ENCODE data around the gene GRAMD4.

Gene GRAMD4

DNA sequence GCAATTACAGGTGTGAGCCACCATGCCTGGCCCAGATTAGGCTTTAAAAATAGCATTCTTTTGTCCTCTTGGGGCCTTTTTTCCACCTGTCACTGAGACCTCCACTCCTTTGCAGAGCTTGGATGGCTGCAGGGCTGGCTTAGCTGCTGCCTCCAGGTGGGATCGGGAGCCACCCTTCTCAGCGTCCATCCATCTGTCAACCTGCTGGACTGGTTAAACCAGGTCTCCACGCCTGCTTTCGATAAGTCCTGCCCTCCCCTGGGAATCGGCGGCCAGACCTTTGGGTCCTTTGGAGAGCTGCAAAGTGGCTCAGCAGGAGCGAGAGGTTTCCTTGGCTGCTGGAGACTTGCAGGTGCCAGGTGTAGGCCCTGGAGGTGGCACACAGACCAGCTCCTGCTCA, 23.4 kb upstream of the GRAMD4 start:
- no peak for DNase-seq (ENCODE audit: low read depth in 2 of 2)

- DNase-seq (ENCODE audit: low read depth in 2 of 2): no peak
Measured at GRCh38 chr22:46598224-46598623, 22.0 kb upstream of the GRAMD4 start.

DNA sequence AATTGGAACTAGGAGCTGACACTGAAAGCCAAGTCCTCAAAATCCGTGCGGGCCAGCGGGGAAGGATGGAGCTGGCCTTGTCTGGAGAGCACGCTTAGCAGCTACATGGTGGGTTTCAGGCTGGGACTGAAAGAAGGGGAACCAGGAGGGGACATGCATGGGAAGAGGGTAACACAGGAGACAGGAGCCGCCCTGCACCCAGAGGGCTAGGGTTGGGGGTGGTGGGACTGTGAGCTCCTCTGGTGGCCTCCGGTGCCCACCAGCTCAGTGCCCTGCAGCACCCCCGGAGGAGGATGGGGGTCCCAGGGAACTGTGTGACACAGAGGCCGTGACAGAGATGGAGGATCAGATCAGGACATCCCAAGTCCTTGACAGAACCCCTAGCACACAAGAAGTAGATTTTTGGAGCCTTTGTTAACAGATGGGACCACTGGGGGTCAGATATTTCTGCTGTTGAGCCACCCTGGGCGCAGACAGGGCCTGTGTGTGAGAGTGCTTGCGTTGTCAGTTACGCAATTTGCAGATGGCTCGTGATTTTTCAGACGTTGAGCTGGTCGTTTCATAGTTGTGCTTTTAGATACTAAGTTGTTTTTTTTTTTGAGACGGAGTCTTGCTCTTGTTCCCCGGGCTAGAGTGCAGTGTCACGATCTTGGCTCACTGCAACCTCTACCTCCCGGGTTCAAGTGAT, 21.3 kb upstream of the GRAMD4 start:
- no peak for DNase-seq (ENCODE audit: low read depth in 2 of 2)

DNA sequence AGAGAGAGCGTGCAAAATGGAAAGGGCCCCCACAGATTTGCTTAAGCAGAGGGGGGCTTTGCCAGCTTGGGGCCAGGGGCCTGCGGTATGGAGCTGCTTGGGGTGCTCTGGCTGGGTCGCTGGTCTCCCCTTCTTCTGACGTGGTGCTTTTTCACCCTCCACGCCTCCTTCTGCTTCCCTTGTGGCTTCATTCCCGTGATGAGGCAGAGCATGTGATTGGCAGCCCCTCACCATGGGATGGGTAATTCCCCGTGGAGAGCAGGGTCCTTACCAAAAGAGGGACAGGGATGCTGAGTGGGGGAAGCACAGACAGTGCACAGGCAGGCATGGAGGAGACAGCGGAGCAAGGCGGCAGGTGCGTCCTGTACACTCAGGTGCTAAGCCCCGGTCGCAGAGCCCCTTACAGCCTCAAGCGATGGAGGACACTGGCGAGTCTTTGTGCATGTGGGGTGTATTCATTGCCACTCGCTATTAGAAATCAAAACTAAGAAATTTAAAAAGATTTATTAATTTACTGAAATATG, 19.9 kb upstream of the GRAMD4 start:
- DNase-seq (ENCODE audit: low read depth in 2 of 2): no peak

DNA sequence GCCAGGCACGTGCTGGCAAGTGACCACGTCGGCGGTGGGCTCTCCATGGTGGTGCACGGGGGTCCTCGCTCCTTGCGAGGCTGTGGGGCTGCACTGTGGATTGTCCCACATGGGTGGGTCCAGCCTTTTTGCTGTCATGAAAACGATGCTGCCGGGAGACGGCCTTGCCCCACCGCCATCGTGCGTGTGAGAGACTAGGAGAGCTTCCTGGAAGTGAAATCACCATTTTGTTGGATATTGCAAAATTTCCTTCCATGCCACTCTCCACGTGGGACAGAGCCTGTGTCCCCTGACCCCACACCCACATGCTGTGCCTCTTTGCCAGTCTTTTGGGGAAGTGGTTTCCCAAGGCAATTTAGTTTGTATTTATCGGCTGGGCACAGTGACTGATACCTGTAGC, 18.2 kb upstream of the GRAMD4 start:
- no peak for DNase-seq (ENCODE audit: low read depth in 2 of 2)

DNA sequence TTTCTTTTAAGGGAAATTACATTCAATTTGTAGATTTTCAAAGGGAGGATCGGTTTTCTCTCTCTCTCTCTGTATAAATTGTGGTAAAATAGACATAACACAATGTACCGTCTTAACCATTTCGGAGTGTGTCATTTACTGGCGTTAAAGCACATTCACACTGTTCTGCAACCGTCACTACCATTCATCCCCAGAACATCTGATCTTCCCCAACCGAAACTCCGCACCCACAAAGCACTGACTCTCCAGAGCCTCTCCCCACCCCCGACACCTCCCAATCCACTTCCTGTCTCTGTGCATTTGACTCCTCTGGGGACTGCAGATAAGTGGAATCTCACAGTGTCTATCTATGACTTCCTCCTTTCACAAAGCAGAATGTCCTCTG, 15.9 kb upstream of the GRAMD4 start:
- DNase-seq (ENCODE audit: low read depth in 2 of 2): no peak

- no peak for DNase-seq (ENCODE audit: low read depth in 2 of 2)
Measured at GRCh38 chr22:46605117-46605516, 15.1 kb upstream of the GRAMD4 start.

GRCh38 chr22:46606886-46607285, 13.3 kb upstream of the GRAMD4 start:
- no peak for DNase-seq (ENCODE audit: low read depth in 2 of 2)

- no peak for DNase-seq (ENCODE audit: low read depth in 2 of 2)
Measured at GRCh38 chr22:46607483-46608114, 12.6 kb upstream of the GRAMD4 start.

DNA sequence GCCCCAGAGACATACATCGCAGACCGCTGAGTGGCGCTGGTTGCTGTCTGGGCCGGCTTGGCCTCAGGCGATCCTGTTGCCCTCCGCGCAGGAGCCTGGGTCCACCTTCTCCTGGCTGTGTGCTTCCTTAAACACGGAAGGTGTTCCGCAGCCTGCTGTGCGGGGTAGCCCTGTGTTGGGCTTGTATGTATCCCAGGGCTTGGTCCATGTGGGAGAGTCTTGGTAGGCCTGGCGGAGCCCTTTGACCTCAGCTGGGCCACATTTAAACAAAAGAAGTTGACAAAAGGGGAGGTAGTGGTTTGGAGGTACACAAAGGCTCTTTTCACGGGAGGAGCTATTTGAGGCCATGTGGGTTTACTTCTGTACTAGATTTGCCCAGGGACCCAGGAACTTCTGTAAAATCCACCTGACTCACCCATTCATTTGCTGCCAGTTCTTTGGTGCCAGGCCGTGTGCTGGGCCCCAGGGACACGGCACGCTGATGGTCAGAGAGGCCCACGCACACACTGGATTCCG, 11.0 kb upstream of the GRAMD4 start:
- DNase-seq (ENCODE audit: low read depth in 2 of 2): no peak

DNA sequence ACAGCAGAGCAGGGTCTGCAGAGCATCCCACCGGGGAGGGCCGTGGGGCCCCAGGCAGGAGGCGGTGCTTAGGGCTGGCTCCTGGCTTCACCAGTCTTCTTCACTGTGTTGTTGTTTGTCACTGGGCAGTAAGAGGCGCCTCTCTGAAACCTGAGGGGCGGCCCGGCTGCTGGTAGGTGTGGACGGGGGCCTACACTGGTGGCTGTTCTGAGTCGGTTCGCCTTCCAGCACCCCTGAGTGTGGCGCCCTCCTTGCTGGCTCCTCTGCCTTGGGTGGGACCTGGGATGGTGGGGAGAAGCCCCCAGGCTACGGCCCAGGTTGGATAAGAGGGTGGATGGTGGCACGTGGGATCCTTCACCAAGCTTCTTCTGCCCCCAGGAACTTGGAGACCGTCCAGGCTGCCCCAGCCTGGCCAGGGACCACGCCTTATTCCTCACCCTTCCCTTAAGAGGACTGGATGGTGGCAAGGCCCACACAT, 10.4 kb upstream of the GRAMD4 start:
- DNase-seq (ENCODE audit: low read depth in 2 of 2): no peak

DNA sequence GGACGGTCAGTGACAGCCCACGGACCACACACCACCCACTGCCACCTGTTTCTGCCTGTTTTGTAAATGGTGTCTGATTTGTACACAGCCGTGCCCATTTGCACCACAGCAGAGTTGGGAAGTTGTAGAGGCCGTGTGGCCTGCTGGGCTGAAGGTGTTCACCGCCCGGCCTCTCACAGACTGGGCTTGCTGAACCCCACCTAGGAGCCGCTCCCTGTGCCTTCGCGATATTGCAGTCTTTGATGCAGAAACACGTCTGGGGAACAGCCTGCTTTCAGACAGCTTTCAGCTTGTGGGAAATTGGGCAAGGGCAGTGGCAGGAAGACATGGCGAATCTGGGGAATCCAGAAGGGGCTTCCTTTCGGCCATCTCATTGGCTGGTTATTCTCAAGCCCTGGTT, 9.8 kb upstream of the GRAMD4 start:
- no peak for DNase-seq (ENCODE audit: low read depth in 2 of 2)

DNA sequence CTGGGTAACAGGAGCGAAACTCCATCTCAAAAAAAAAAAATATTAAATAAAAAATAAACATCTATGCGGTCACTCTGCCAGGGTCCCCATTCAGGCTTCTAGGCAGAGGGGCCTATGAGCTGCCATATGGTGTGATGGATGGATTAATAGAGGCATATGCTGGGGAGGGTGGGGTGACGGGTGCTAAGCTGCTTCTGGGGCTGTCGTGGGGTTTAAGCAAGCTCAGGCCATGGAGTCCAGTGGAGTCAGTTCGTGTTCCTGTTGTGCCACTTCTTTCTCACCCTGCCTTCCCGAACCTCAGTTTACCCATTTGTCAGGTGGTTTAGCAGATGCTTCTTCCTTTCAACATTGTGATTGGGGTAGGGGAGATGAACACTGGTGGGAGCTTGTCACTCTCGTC, 9.0 kb upstream of the GRAMD4 start:
- DNase-seq (ENCODE audit: low read depth in 2 of 2): no peak

DNA sequence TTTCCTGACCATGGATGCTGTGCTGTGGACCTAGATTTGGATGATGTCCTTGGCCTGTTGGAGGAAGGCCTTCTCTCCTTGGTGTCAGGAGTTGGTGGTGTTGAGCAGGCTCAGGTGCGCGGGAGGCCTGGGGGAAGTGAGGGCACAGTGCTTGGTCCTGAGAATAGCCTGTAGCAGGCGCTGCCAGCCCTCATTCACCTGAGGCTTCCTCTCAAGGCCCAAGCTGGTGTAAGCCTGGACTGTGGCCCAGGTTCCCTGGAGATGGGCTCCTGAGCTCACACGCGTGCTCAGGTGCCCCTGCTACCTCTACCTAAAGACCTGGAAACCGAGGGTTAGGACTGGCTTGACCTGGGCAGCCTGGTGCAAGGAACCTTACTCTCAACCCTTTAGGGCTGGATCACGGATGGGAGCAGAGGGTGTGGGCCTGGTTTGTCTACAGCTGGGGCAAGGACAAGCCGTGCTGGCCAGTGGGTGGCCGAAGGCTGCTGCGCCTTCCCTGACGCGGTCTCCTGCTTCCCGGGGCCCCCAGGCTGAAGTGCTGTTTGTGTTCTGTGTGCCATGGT, 7.8 kb upstream of the GRAMD4 start:
- no peak for DNase-seq (ENCODE audit: low read depth in 2 of 2)

DNA sequence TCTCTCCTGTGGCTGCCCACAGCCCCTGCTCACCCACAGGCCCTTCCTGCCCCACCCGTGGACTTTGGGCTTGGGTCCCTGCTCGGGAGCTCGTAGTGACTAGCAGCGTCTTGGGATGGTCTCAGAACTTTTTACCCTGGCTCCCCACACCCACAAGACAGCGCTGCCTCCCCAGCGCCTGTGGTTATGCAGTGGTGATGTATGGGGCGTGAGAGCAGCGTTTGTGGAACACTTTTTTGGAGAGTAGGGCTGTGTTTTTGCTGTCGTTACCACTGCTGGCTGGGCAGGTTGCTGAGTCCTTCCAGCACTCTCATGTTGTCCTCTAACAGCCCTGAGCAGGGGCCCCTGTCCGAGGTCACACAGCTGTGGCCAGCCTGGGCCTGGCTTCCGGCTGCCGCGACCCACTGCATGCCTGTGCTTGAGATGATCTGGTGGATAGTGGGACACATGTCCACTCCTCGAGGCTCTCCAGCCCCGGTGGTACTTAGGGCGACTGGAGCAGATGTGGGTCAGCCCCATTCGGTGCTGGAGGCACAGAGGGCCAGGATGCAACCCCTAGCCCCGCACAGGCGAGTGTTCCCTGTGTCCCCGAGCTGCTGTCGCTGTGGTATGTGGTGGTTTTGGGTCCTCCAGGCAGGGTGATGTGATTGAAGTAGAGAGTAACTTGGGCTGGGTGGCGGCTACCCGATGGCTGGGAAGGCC, 7.1 kb upstream of the GRAMD4 start:
- peak in 1 of 2 donors; percentile 18 for DNase-seq (ENCODE audit: low read depth in 2 of 2)

DNA sequence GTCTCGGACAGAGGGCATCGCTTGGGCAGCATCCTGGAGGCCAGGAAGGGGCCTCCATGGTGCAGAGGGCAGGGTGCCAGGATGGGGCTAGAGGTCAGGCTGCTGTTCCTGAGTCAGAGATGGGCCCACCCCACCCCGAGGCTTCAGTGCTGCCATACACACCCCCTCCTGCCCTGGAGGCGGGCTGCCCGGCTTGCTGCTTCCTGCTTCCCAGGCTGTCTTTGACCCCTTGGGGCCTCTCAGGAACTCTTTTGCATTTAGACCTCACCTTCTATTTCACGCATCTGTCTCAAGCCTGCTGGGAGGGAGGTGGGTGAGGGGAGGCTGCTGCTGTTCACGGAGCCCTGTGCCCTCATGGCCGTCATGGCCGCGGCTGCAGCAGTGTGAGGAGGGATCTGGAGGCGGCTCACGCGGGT, 6.6 kb upstream of the GRAMD4 start:
- no peak for DNase-seq (ENCODE audit: low read depth in 2 of 2)

GRCh38 chr22:46614025-46614931, 5.9 kb upstream of the GRAMD4 start:
- DNase-seq (ENCODE audit: low read depth in 2 of 2): peak; percentile 20 to 47

DNA sequence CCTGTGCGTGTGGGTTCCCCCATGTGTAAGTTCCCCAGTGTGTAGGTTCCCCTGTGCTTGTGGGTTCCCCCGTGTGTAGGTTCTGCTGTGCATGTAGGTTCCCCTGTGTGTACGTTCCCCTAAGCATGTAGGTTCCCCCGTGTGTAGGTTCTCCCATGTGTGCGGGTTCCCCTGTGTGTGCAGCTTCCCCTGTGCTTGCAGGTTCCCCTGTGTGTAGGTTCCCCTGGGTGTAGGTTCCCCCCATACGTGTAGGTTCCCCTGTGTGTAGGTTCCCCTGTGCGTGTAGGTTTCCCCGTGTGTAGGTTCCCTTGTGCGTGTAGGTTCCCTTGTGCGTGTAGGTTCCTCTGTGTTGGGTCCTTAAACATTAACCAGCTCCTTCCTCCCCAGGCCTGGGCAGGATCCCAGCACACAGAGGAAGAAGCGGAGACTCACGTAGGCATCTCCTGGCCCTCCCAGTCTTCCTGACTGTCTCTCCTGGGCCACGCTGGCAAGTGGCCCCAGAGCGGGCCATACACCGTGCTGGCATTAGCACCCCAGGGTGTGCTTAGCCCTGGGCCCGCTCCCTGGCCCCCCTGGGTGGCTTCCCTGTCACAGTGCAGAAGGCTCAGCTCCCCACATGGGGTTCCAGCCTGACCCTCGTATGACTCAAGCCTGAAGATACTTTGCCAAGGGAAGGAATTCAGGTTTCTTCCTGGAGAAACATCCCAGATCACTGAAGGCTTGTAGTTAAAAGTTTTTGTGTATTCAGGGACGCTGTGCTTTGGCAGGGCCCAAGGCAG, 2.8 kb upstream of the GRAMD4 start:
- no peak for DNase-seq (ENCODE audit: low read depth in 2 of 2)

- DNase-seq (ENCODE audit: low read depth in 2 of 2): no peak
Measured at GRCh38 chr22:46617986-46618647, 2.1 kb upstream of the GRAMD4 start.

GRCh38 chr22:46618667-46619066, 1.5 kb upstream of the GRAMD4 start:
- DNase-seq (ENCODE audit: low read depth in 2 of 2): no peak

Measured in activated CD8-positive, alpha-beta memory T cell treated with anti-CD3 and anti-CD28 coated beads for 4 hours (primary cell).